OCI-LY7 (cell line): ENCODE results near the gene PFAS.

Experiments used
- EZH2phosphoT487 ChIP-seq: fragments of 200-600 bp; sonication (generic); IDR thresholded peaks from 2 replicates; pipeline ENCODE4 v1.6.1; 2018; ENCODE audit warnings: low read depth, borderline replicate concordance, mild to moderate bottlenecking, mixed run types, antibody characterized with exemption, low read length, moderate library complexity, mixed read lengths
- TF ChIP-seq, protein P1 (sequence below): fragments of 200-600 bp; sonication (generic); conservative IDR thresholded peaks from 2 replicates; pipeline ENCODE4 v1.5.1; 2014; ENCODE audit warnings: mild to moderate bottlenecking, antibody characterized with exemption, low read length, moderate library complexity, mixed read lengths

DNA sequence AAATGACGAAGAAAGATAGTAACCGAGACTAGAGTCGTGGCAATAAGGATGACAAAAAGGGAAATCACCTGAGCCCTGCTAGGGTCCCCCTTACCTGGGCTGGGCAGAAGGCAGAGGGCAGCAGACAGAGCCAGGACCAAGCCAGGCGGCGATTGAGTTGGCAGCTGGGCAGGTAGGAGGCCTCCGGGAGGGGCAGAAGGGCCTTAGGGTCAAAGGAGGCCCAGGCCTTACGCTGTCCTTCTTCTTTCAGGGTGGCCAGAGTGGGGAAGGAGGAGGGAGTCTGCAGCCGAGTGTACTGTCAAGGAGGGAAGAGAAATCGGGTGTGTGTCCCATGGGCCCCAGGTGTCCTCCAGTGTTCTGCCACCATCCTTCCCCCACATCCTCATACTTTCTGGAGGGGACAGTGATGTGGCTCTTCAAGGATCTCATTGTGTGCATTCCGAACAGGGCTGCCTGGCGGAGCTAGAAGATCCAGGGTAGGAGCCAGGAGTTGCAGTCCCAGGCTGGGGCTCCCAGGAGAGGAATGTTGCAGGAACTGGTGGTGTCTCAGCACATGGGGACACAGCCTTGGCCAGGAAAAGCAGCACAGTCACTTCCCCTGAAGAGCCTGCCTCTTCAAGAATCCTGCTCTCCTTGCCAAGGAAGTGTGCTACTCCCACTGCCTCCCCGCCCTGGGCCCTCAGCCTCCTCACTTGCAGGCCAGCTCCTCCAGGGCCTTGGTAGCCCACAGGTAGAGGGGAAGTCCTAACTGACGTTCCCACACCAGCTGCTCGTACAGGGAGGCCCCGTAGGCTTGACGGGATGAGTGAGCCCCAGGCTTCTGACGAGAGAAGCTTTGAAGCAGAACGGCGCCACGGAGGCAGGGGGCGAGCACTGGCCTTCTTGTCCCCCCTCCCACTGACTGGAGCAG lies 14.5 kb upstream of the PFAS start:
- no peak for TF ChIP-seq EZH2phosphoT487
- TF ChIP-seq, protein P1, sequence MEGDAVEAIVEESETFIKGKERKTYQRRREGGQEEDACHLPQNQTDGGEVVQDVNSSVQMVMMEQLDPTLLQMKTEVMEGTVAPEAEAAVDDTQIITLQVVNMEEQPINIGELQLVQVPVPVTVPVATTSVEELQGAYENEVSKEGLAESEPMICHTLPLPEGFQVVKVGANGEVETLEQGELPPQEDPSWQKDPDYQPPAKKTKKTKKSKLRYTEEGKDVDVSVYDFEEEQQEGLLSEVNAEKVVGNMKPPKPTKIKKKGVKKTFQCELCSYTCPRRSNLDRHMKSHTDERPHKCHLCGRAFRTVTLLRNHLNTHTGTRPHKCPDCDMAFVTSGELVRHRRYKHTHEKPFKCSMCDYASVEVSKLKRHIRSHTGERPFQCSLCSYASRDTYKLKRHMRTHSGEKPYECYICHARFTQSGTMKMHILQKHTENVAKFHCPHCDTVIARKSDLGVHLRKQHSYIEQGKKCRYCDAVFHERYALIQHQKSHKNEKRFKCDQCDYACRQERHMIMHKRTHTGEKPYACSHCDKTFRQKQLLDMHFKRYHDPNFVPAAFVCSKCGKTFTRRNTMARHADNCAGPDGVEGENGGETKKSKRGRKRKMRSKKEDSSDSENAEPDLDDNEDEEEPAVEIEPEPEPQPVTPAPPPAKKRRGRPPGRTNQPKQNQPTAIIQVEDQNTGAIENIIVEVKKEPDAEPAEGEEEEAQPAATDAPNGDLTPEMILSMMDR: no peak
